ENCODE measurements around the gene HBE1. TPM values are rescaled to one million over a fixed set of nuclear protein-coding genes. Genes with fewer than 3 reads are reported as not detected.
A peak's percentile ranks its signal among the peaks of the same experiment; 100 is the strongest.

The HBE1 gene
- total and polyA plus RNA-seq, 9 of the 15 experiments (the other 6 are each of a cell fraction or from before 2014, with no cell fraction given): 612 to 10,250 (median 2,181) TPM

DNA sequence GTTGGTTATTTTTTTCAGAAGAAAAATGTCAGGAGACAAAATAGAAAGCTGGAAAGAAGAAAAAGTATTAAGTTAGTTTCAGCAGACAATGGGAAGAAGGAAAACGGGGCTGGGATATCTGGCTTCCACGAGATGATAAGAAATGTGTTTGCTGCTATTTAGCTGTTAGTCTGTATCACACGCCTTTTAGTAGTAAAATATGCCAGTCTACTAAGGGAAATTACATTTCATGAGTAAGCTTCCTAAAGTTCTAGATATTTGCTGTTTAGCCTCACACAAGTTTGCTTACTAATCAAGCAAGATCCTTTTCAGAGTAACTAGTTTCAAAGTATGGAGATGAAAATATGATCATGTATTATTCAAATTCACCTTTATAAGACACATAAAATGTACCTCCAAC, 30.5 kb upstream of the HBE1 start:
- no peak for DNase-seq (ENCODE audit: extremely low read depth in 1 of 4, low spot score in 3 of 4)
- TF ChIP-seq POLR2A (conservative IDR thresholded peaks at IDR 0.05): no peak
- TF ChIP-seq ZNF23 (CRISPR knock-in tag; IDR thresholded peaks at IDR 0.05): no peak
- no peak for TF ChIP-seq HMG20A (CRISPR knock-in tag; conservative IDR thresholded peaks at IDR 0.05)
- no peak for TF ChIP-seq EP300 (IDR thresholded peaks at IDR 0.05; ENCODE audit: low read length)
- no peak for TF ChIP-seq DIDO1 (tag; IDR thresholded peaks at IDR 0.05; ENCODE audit: low read depth)
- TF ChIP-seq RBM15 (IDR thresholded peaks at IDR 0.05; ENCODE audit: insufficient read depth, low read length): no peak
- TF ChIP-seq ZNF717 (CRISPR knock-in tag; IDR thresholded peaks at IDR 0.05): no peak
- TF ChIP-seq SNIP1 (IDR thresholded peaks at IDR 0.05; ENCODE audit: low read depth): no peak
- TF ChIP-seq YBX1 (IDR thresholded peaks at IDR 0.05): no peak
- no peak for TF ChIP-seq RBM22 (IDR thresholded peaks at IDR 0.05; ENCODE audit: low read depth, low read length, poor library complexity, severe bottlenecking)
- TF ChIP-seq RBBP5 (IDR thresholded peaks at IDR 0.05; ENCODE audit: borderline replicate concordance, insufficient read depth, low read length, poor library complexity, severe bottlenecking): no peak
- Histone ChIP-seq H3K4me3 (no peak overlapping the region), H3K9me1 (ENCODE audit: control insufficient read depth, insufficient read depth, low read length) (no peaks in the 10 kb centered on the region), H4K20me1 (replicated peaks; ENCODE audit: control insufficient read depth, insufficient read depth, low read length) (no peaks in the 10 kb centered on the region), H3K4me2 (ENCODE audit: insufficient read depth, low read length) (no peak overlapping the region; the same call in 1 of the 2 replicates), H3K79me2 (ENCODE audit: control insufficient read depth, insufficient read depth, low read length) (peaks cover 26% of the 10 kb centered on the region), H3K9ac (ENCODE audit: insufficient read depth in 1 of 2, low read depth in 2 of 2, low read length in 2 of 2) (no peak overlapping the region), H3K36me3 (ENCODE audit: control insufficient read depth, insufficient read depth, low read length) (peaks cover 74% of the 10 kb centered on the region), H3K27me3 (ENCODE audit: control insufficient read depth in 2 of 2, insufficient read depth in 2 of 2, low read length in 2 of 2) (no peaks in the 10 kb centered on the region), H3K27ac (ENCODE audit: extremely low read depth, low read depth, low read length) (no peak overlapping the region), H3K4me1 (replicated peaks in 1 of 2; ENCODE audit: control insufficient read depth in 2 of 2, insufficient read depth in 2 of 2, low read length in 2 of 2) (peaks cover 7 to 19% of the 10 kb centered on the region in 2 experiments; a peak in 3 of 5 replicates), H3K9me3 (replicated peaks; ENCODE audit: control insufficient read depth, insufficient read depth, low read depth, low read length) (peaks cover 2% of the 10 kb centered on the region; the same call in 1 of the 2 replicates), H2AFZ (ENCODE audit: low read depth, low read length) (no peak overlapping the region; the same call in 1 of the 2 replicates)
- ChIA-PET POLR2A (interaction anchor here (1.0 to 1.8 kb wide), 5 partner anchors 9 to 147 kb away, joined by 3 to 9 read pairs (median 3); no protein-coding TSS in a partner anchor), CTCF (ENCODE audit: low intra/inter-chr PET ratio) (no interaction called here)
- BruUV-seq (replicated peaks): TSS peak; percentile 7
- in situ Hi-C loops (cut with MboI) (loop anchor here (5.0 kb wide), 2 partner anchors 98 to 147 kb away; partner anchors contain the start of genes OR51I2 and OR51V1), intact Hi-C loops (cut with micrococcal nuclease) (no loop called here)
- no peak for FAIRE-seq
- 41% methylated on average over 3 of the region's 3 CpGs for WGBS (ENCODE audit: insufficient coverage, low coverage, missing lambda C conversion rate)
- ATAC-seq: no peak

Measured in K562 (cell line).